ENCODE measurements around the gene PCNT. TPM values are rescaled to one million over a fixed set of nuclear protein-coding genes. Genes with fewer than 3 reads are reported as not detected.
"Not testable (repeated sequence)": the region's sequence is repeated elsewhere in the genome, so short reads cannot be mapped to it uniquely, and the experiment has no call there.

Gene PCNT
- total and polyA plus RNA-seq, 2 of the 8 experiments (the other 6 are each of a cell fraction or from before 2014, with no cell fraction given): 9.9 to 45.1 TPM

GRCh38 chr21:46372947-46373346 lies 49.0 kb downstream of the PCNT start:
- H3K23me2 ChIP-seq (ENCODE audit: low read depth, low read length); H3K56ac ChIP-seq (replicated peaks; ENCODE audit: insufficient read length, low read depth, low read length); H3K4me2 ChIP-seq (ENCODE audit: insufficient read depth in 1 of 2, low read depth in 2 of 2, low read length in 2 of 2); H3K14ac ChIP-seq (ENCODE audit: insufficient read length); H3K9ac ChIP-seq (replicated peaks in 1 of 4; ENCODE audit: extremely low read depth in 1 of 4, low read depth in 3 of 4, low read length in 3 of 4); H3K27me3 ChIP-seq (replicated peaks in 1 of 4; ENCODE audit: control insufficient read depth in 3 of 4, extremely low read depth in 1 of 4, insufficient read depth in 3 of 4, low read length in 3 of 4); H4K5ac ChIP-seq (ENCODE audit: insufficient read length, low read depth, low read length); H2AFZ ChIP-seq (ENCODE audit: low read length); H2BK20ac ChIP-seq (ENCODE audit: low read length); H3K36me3 ChIP-seq (ENCODE audit: control insufficient read depth in 2 of 4, insufficient read depth in 4 of 4, low read length in 3 of 4); H3K4me1 ChIP-seq (replicated peaks in 1 of 4; ENCODE audit: control insufficient read depth in 3 of 4, insufficient read depth in 4 of 4, low read length in 3 of 4); H4K8ac ChIP-seq (ENCODE audit: extremely low read depth, insufficient read depth, low read length); DNase-seq (ENCODE audit: low read depth in 1 of 2, low spot score in 2 of 2); FAIRE-seq; H2BK15ac ChIP-seq (ENCODE audit: low read length); CTCF ChIA-PET (ENCODE audit: partially characterized antibody); H4K91ac ChIP-seq (replicated peaks; ENCODE audit: insufficient read length, low read length); H3K4ac ChIP-seq (replicated peaks; ENCODE audit: insufficient read length, low read depth, low read length); H3K9me3 ChIP-seq (ENCODE audit: insufficient read depth in 2 of 2, low read depth in 1 of 2, low read length in 1 of 2); H3K4me3 ChIP-seq (ENCODE audit: extremely low read depth in 1 of 4, insufficient read depth in 2 of 4, low read depth in 3 of 4, low read length in 4 of 4); H2BK120ac ChIP-seq (replicated peaks; ENCODE audit: low read depth, low read length); POLR2A ChIA-PET (ENCODE audit: partially characterized antibody); H3K18ac ChIP-seq (ENCODE audit: extremely low read depth, low read length); H3K23ac ChIP-seq (ENCODE audit: insufficient read length); H3K27ac ChIP-seq (ENCODE audit: low read depth, low read length); H2AK5ac ChIP-seq (ENCODE audit: low read depth, low read length); H2BK5ac ChIP-seq (ENCODE audit: low read depth, low read length); H2BK12ac ChIP-seq (ENCODE audit: low read depth, low read length): not testable (repeated sequence)
- Histone ChIP-seq H3K79me1 (ENCODE audit: low read depth, low read length) (peaks cover 24% of the 10 kb centered on the region), H4K20me1 (replicated peaks in 1 of 2; ENCODE audit: control insufficient read depth in 1 of 2, insufficient read depth in 2 of 2, low read length in 2 of 2) (peaks cover 5 to 15% of the 10 kb centered on the region in 2 experiments), H3K79me2 (ENCODE audit: control insufficient read depth in 1 of 2, insufficient read depth in 2 of 2, low read length in 2 of 2) (peaks cover 0 to 56% of the 10 kb centered on the region in 2 experiments; a peak in 2 of 4 replicates)
- 95% methylated on average over 10 of the region's 10 CpGs; no CpG with 5 or more reads in 1 of the 2 experiments for WGBS, 2 experiments (ENCODE audit: extremely low coverage in 1 of 2, insufficient coverage in 1 of 2, insufficient read length in 1 of 2, insufficient replicate concordance in 2 of 2, low coverage in 1 of 2, low lambda C conversion rate in 2 of 2, missing lambda C conversion rate in 1 of 2)
